GM11168 (cell line): ENCODE data around the gene ARHGAP12.

Experiments used
- in situ Hi-C: fragments of 300-500 bp; cut with MboI; formaldehyde crosslinking; loops from one replicate; pipeline ENCODE4 v1.12.0; 2022; ENCODE audit warnings: low sequenced_read_pairs; ENCODE audit not compliant: unreplicated experiment

The ARHGAP12 gene

DNA sequence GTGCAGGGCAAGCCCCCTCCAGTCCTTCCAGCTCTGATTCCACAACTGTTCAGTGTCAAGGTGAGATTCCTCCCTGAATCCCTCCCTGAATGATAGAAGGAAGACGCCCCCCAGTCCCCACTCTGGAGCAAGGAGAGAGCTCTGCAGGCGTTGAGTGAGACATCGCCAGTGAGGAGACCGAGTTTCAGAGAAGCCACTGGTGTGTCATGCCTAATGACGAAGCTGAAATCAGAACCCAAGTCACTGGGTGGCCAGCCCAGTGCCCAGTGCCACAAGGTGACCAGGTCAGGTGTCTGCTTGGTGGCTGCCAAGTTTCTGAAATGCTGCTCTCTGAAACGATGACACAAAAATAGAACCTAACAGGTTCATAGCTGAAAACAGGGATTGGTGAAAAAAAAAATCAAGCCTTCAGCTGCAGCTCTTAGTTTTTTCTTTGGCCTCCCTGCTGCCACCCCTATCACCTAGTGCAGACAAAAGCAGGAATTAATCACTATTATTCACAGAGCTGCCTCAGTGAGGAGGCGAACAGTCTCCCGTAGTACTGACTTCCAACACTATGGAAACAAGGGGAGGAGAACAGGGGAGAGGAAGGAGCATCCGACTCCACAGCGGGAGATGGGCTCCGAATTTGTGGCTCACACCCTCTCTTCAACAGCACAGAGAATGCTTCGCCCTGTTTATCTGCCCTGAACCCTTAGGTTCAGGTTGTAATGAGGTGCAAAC lies 153.5 kb downstream of the ARHGAP12 start:
- in situ Hi-C loops: loop anchor here (25.0 kb wide), 2 partner anchors 688 to 1038 kb away; no protein-coding TSS in a partner anchor

DNA sequence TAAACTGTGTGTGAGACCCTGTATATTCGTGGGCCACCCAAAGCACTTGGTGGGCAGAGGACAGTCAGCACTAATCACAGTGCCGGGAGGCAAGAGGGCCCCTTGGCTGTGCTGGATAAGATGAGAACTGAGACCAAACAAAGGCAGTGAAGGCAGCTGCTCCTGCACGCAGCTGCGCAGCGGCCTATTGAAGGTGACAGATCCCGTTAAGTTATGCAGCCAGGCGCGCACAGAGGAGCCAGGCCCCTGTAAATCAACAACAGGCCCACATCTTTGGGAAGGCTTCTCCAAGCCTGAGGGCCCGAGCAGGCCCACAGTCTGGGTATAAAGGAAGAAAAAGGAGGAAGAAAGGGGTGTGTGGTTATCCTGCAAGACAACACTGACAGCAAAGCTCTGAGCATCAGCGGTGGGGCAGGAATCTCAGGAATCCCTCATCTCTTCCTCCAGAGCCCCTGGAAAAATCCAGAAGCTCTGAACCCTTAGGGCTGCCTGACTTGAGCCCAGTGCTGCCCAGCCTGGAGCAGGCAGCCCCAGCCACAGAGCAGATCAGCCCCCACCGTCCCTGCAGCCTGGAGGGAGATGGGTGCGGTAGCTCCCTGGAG lies 154.2 kb downstream of the ARHGAP12 start:
- in situ Hi-C loops: loop anchor here (25.0 kb wide), 1 partner anchor 1037 kb away; no protein-coding TSS in a partner anchor

DNA sequence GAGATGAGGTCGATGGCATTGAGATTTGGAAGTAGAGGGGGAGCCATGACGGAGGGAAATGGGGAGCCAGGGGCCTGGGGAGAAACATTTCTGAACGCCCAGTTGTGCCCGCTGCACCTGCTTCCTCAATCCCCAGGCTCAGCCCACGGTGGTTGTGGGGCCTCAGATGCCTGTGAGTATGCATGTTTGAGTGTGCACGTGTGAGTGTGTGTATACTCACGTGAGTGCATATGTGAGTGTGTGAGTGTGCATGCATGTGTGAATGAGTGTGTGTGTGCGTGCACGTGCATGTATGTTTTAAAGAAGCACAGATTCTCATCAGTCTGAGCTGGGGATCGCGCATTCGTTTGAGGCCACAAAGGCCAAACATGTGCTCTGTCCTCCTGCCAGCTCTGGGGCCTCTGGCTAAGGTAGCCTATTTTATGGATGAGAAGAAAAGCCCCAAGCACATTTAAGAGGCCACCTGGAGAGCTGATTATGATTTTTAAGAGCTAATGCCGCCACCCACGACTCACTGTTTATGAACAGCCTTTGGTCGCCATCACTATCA lies 154.8 kb downstream of the ARHGAP12 start:
- in situ Hi-C loops: loop anchor here (25.0 kb wide), 1 partner anchor 1037 kb away; no protein-coding TSS in a partner anchor

DNA sequence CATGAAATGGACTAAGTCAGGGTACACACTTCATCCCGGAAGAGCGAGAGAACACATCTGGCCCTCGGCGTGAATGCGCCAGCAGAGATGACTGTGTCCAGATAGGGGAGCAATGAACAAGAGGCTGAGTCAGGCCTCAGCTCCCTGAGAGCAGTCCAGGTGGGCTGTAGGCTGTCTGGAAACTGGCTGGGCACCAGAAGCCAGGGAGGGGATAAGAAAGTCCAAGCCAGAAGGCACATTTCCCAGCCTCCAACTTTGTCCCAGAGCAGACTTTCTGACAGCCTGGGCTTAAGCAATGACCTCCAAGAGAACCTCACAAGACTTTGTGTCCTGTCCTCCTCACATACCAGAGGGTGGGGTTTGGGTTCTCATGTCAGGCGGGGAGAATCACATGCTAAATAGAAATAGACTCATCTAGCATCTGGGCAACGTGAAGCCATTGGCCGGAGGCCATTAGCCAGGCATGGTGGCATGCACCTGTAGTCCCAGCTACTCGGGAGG lies 157.2 kb downstream of the ARHGAP12 start:
- in situ Hi-C loops: loop anchor here (25.0 kb wide), 1 partner anchor 1034 kb away; no protein-coding TSS in a partner anchor

DNA sequence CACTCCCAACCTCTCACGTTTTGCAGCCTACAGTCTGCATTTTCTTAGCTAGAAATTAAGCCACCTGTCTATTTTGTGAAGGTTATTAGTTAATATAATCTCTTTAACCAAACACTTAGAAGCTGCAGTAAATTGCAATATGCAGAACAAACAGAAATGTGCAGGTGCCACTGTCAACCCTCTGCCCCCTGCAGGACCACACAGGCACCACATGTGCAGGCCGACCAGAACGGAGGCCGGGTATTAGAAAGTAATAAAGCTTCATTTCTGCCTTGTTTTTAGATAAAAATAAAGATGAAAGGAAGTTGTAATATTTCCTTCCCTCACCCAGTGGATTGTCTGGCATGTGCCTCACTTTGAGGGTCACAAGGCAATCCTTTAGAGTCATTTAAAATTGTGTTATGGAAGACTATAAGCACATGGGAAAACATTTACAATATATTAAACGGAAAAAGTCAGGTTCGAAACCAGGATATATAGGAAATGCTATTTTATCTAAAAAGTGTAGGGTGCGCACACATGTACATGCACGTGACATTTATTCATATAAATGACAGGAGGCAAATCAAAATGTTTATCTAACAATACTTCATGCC lies 158.2 kb downstream of the ARHGAP12 start:
- in situ Hi-C loops: loop anchor here (25.0 kb wide), 1 partner anchor 1033 kb away; no protein-coding TSS in a partner anchor

DNA sequence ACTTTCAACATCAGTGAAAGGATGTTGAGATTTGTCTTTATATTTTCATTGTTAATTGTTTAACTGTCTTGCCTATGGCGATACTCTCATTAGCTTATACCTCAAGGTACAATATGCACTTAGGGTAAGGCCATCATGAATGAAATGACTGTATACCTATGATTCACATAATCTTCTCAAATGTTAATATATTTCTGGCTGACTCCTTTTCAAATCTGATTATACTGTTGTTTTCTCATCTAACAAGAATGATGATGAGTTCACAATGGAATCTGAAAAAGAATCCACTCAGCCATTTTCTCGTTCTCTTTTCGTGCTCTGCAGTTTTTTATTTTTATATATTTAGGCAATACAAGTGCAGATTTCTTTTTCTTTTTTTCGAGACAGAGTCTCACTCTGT lies 159.1 kb downstream of the ARHGAP12 start:
- in situ Hi-C loops: loop anchor here (25.0 kb wide), 1 partner anchor 1032 kb away; no protein-coding TSS in a partner anchor

DNA sequence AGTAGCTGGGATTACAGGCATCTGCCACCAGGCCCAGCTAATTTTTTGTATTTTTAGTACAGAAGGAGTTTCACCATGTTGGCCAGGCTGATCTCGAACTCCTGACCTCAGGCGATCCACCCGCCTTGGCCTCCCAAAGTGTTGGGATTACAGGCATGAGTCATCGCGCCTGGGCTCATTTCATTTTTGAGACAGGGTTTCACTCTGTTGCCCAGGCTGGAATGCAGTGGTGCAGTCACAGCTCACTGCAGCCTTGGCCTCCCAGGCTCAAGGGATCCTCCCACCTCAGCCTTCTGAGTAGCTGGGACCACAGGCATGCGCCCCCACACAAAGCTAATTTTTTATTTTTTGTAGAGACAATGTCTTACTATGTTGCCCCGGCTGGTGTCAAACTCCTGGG lies 159.7 kb downstream of the ARHGAP12 start:
- in situ Hi-C loops: loop anchor here (25.0 kb wide), 1 partner anchor 1032 kb away; no protein-coding TSS in a partner anchor

DNA sequence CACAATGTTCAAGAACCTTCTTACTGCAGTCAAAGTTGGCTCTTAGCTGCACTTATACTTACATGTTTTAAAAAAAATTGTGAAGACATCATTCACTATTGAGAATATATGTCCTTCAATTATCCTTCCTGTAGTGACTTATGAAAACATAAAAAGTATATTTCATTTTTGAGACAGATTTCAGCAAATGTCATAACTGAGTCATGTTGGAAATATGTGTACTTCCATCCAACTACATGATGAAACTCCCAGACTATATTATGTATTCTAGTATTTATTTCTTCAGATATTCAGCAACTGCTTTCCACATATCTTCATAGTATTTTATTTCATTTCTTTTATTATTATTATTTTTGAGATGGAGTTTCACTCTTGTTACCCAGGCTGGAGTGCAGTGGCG lies 160.2 kb downstream of the ARHGAP12 start:
- in situ Hi-C loops: loop anchor here (25.0 kb wide), 1 partner anchor 1031 kb away; no protein-coding TSS in a partner anchor

DNA sequence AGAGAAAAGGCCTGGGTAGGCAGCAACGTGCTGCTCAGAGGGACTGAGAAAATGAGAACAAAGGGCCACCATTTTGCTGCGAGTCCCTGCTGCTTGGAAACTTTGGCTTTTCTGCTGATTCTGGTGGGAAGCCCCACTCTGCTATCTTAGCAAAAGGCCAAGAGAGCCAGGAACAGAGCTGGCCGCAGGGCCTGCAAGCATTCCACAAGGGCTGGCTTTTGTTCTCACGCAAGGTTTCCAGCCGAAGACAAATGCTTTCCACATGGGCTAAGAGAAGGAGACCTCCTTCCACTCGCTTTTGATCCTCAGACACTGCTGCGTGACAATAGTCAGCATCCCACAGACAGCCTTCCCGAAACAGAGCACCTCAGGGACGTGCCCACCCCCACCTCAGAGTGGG lies 163.1 kb downstream of the ARHGAP12 start:
- in situ Hi-C loops: loop anchor here (25.0 kb wide), 1 partner anchor 1028 kb away; no protein-coding TSS in a partner anchor

DNA sequence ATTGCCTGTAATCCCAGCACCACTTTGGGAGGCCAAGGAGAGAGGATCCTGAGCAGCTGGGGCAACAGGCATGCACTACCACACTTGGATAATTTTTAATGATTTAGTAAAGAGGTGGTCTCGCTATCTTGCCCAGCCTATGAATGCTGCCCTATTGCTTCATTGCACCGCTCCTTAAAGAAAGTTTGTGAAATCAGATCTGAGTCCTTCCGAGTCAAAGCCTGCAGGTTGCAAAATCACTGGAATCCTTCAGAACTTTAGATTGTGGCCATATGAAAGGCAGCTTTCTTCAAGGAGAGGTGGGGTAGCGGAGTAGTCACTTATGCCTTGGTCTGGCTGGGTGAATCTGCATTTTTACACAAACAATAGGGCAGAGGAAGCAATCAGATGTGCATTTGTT lies 166.3 kb downstream of the ARHGAP12 start:
- in situ Hi-C loops: loop anchor here (25.0 kb wide), 1 partner anchor 1025 kb away; no protein-coding TSS in a partner anchor

DNA sequence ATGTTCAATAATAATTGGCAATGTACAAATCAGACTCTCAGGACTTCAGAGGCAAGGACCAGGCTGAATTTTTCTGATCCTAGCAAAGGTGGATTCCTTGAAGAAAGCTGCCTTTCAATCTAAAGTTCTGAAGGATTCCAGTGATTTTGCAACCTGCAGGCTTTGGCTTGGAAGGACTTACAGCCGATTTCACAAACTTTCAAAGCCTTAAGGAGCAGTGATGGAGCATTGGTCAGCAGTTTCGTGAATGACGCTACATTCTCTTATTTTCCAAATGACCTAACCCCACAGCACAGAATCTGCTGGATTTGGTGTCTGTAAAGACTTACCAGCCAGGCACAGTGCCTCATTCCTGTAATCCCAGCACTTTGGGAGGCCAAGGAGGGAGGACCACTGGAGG lies 167.5 kb downstream of the ARHGAP12 start:
- in situ Hi-C loops: loop anchor here (25.0 kb wide), 1 partner anchor 1024 kb away; no protein-coding TSS in a partner anchor

DNA sequence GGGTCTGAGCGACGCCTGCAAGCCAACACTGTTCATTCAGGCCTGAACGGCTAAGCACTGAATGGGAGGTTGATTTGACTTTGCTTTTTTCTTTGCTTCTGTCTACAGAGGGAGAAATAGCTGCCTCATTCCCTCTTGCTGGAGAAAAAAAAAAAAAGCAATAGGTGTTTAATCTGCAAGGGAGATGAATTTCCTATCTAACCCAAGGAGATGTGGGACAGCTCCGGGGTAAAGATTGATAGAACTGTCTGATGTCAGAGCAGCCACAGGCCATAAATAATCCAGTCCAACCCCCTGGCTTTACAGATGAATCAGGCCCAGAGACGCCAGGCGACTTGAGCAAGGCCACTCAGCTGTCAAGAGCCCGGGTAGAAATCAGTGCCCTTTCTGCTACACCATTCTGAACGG lies 168.0 kb downstream of the ARHGAP12 start:
- in situ Hi-C loops: loop anchor here (25.0 kb wide), 1 partner anchor 1023 kb away; no protein-coding TSS in a partner anchor

DNA sequence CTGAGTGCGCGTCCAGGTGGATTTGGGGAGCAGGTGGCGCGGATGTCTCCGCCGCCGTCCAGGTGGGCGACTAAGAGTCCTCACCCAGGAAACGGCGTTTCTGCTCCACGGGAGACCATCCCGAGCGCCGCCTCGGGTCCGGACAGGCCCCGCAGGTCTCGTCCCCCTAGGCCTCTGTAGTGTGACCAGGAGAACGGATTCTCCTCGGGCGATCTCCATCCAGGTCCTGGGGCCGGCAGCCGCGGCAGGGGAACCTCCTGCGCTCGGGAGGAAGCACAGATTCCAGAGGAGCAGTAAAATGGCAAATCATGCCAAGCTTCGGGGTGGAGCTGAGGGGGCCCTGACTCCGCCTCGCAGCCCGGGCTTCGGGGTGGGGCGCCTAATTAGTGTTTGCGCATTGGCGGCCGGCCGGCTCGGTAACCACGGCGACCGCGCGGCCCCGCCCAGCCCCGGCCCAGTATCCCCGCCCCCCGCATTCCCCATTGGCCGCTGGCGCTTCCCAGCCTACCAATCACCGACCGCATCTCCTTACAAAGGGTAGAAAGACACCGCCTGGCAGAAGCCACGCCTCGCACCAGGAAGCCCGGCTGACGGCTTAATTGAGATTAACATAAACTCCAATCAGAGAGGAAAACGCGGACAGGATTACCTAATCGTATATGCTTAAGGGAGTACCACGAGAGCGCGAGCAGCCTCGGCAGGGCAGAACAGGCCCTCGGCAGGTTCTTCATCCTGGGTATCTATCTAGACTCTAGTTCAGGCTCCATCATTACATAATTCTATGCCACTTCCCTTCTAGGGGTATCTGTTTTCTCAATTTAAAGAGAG lies 168.6 kb downstream of the ARHGAP12 start:
- in situ Hi-C loops: loop anchor here (25.0 kb wide), 1 partner anchor 1023 kb away; no protein-coding TSS in a partner anchor

DNA sequence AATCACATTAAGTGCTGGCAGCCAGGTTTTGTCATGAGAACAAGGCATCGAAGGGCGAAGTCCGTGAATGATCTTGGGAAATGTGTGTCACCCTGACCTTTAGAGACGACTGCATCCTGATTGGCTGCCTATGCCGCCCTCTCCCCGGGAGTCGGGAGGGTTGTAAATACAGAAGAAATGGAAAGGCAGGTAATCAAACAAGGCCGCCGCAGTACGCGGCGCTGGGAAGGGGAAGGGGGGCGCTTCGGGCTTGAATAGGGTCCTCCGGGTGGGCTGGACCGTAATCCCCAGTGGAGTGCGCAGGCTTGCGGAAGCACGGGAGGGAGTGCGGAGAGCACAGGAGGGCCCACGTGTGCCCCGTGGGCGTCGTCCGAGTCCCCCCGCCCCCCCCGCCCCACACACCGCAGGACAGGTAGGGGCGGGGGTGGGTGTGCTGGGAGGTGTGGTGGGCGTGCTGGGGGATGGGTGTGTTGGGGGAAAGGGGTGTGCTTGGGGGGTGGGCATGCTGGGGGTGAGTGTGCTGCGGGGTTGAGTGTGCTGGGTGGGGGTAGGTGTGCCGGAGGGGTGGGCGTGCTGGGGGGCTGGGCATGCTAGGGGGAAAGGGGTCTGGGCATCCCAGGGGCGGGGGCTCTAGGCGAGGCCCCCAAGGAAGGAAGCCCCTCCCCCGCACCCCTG lies 169.4 kb downstream of the ARHGAP12 start:
- in situ Hi-C loops: loop anchor here (25.0 kb wide), 1 partner anchor 1022 kb away; no protein-coding TSS in a partner anchor

DNA sequence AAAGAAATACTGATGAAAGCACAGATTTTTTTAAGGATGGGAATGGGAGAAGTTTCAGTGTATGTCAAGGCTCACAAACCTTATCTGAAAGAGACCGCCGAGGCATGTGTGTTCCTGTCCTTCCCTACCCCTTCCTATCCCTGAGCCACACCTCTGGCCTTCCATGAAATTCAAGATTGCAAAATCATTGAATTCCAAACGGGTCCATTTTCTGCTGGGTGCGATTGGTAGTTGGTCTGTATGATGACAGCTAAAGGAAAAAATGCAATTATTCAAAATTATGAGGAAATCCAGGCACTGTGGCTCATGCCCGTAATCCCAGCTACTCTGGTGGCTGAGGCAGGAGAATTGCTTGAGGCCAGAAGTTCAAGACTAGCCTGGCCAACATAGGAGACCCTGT lies 170.1 kb downstream of the ARHGAP12 start:
- in situ Hi-C loops: loop anchor here (25.0 kb wide), 1 partner anchor 1021 kb away; no protein-coding TSS in a partner anchor

DNA sequence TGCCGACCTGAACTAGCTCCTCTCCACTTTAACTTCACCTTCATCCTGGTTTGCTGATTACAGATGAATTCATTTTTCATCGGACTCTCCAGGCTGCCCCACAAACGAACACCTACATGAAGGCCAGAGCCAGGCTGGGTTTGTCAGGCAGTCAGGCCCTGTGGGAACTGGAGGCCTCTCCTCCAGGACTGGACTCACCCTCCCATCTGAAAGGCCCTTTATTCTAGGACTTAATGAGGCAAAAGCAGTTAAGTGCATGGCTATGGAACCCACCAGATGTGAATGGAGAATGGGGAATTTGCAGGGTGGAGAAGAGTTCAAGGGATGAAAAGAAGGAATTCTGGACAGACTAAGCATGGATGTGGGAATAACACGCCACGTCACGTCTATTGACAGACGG lies 170.8 kb downstream of the ARHGAP12 start:
- in situ Hi-C loops: loop anchor here (25.0 kb wide), 1 partner anchor 1021 kb away; no protein-coding TSS in a partner anchor

DNA sequence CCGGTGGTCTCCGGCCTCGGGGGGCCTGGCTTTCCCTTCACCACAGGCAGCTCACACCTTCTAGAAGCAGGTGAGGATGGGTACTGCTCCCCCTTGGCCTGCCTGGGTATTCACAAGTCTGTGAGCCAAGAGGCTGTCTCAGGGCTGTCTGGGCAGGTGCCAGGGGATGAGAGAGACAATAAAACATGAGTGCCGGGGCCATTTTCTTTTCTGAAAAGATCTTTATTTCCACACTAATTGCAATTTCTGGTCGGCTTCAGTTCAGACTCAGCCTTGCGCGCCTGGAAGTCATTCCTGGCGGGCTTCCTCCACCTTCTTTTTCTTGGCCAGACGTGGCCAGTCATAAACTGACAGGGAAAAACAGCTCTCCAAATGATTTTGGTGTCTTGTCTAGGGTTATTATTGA lies 171.2 kb downstream of the ARHGAP12 start:
- in situ Hi-C loops: loop anchor here (25.0 kb wide), 1 partner anchor 1020 kb away; no protein-coding TSS in a partner anchor

DNA sequence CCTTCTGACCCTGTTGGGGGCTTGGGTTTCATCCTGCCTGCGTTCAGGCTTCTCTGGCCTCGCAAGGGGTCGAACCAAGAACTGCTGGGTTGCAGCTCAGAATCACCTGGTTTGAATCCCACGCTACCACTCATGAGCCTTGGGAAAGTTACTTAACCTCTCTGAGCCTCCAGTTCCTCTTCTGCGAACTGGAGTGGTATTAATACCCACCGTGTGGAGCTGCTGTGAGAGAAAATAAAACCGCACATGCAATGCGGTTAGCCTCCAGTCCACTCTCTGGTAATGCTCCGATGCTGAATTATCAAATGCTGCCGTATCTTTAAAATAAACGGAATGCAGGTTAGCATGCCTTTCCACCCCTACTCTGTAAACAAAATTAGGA lies 171.9 kb downstream of the ARHGAP12 start:
- in situ Hi-C loops: loop anchor here (25.0 kb wide), 1 partner anchor 1019 kb away; no protein-coding TSS in a partner anchor
